H1 (cell line): ENCODE measurements around the gene ECEL1. TPM values are rescaled to one million over a fixed set of nuclear protein-coding genes. Genes with fewer than 3 reads are reported as not detected.

ENCODE experiments used
- CTCF ChIA-PET: fragments of 300-600 bp; sonication (Branson Sonifier 250); formaldehyde crosslinking; loops from one replicate; lab custom pipeline; 2021; ENCODE audit not compliant: partially characterized antibody; lab: Charles Lee
- POLR2A ChIA-PET: fragments of 300-600 bp; sonication (Branson Sonifier 250); formaldehyde crosslinking; loops from one replicate; lab custom pipeline; 2021; ENCODE audit warnings: inconsistent platforms; ENCODE audit not compliant: partially characterized antibody; lab: Charles Lee
- DNase-seq, 2 experiments: peaks; one replicate each; pipeline versions ENCODE4 v3.0.0 to v3.0.0-alpha.2; 2010 to 2022; ENCODE audit warnings: low spot score in 2 of 2, low read depth in 1 of 2, mixed read lengths in 1 of 2
- FAIRE-seq: peaks from 2 replicates; lab custom pipeline; 2011; peaks lifted over from hg19 to GRCh38; lab: Jason Lieb, UNC
- H2AFZ ChIP-seq: 2 replicates; pipeline ENCODE4 v1.8.1; 2012; ENCODE audit warnings: low read length, inconsistent platforms
- H2AK5ac ChIP-seq: 2 replicates; pipeline ENCODE4 v1.6.1; 2013; ENCODE audit warnings: low read depth, low read length
- H2BK120ac ChIP-seq: replicated peaks from 2 replicates; pipeline ENCODE3; 2013; ENCODE audit warnings: low read depth, low read length, inconsistent platforms
- H2BK12ac ChIP-seq: 2 replicates; pipeline ENCODE4 v1.6.1; 2013; ENCODE audit warnings: low read depth, low read length
- H2BK15ac ChIP-seq: 2 replicates; pipeline ENCODE4 v1.6.1; 2013; ENCODE audit warnings: low read length
- H2BK20ac ChIP-seq: 2 replicates; pipeline ENCODE4 v1.6.1; 2013; ENCODE audit warnings: low read length
- H2BK5ac ChIP-seq: 2 replicates; pipeline ENCODE4 v1.6.1; 2013; ENCODE audit warnings: low read depth, low read length
- H3K14ac ChIP-seq: 2 replicates; pipeline ENCODE4 v1.6.1; 2013; ENCODE audit warnings: inconsistent platforms; ENCODE audit not compliant: insufficient read length
- H3K18ac ChIP-seq: 2 replicates; pipeline ENCODE4 v1.6.1; 2013; ENCODE audit warnings: low read length; ENCODE audit errors: extremely low read depth
- H3K23ac ChIP-seq: 2 replicates; pipeline ENCODE4 v1.6.1; 2013; ENCODE audit warnings: inconsistent platforms; ENCODE audit not compliant: insufficient read length
- H3K23me2 ChIP-seq: 2 replicates; pipeline ENCODE4 v1.6.1; 2013; ENCODE audit warnings: low read depth, low read length
- H3K27ac ChIP-seq: 2 replicates; pipeline ENCODE4 v1.6.1; 2011; ENCODE audit warnings: low read depth, low read length, inconsistent platforms
- H3K27me3 ChIP-seq, 4 experiments: replicated peaks in 1 of 4; 1 replicate in 1 of 4; 2 replicates in 3 of 4; pipeline versions ENCODE4 v1.6.1 to v1.8.1; 2011 to 2013; ENCODE audit warnings: low read length in 3 of 4, mild to moderate bottlenecking in 3 of 4, inconsistent platforms in 2 of 4, mixed read lengths in 2 of 4, moderate library complexity in 1 of 4; ENCODE audit not compliant: control insufficient read depth in 3 of 4, insufficient read depth in 3 of 4; ENCODE audit errors: extremely low read depth in 1 of 4
- H3K36me3 ChIP-seq, 4 experiments: 2 replicates each; pipeline versions ENCODE4 v1.6.1 to v1.8.1; 2011 to 2013; ENCODE audit warnings: mild to moderate bottlenecking in 4 of 4, low read length in 3 of 4, moderate library complexity in 2 of 4, control low read depth in 1 of 4, inconsistent platforms in 1 of 4; ENCODE audit not compliant: insufficient read depth in 4 of 4, control insufficient read depth in 2 of 4
- H3K4ac ChIP-seq: replicated peaks from 2 replicates; pipeline ENCODE3; 2013; ENCODE audit warnings: low read length, low read depth, mixed read lengths, inconsistent platforms; ENCODE audit not compliant: insufficient read length
- H3K4me1 ChIP-seq, 4 experiments: replicated peaks in 1 of 4; 1 replicate in 1 of 4; 2 replicates in 3 of 4; pipeline versions ENCODE4 v1.6.1 to v1.8.1; 2011 to 2013; ENCODE audit warnings: low read length in 3 of 4, inconsistent platforms in 2 of 4, mixed read lengths in 1 of 4; ENCODE audit not compliant: insufficient read depth in 4 of 4, control insufficient read depth in 3 of 4
- H3K4me2 ChIP-seq, 2 experiments: 2 replicates each; pipeline versions ENCODE4 v1.6.1 to v1.8.1; 2011 to 2013; ENCODE audit warnings: low read depth in 2 of 2, low read length in 2 of 2, control low read depth in 1 of 2, inconsistent platforms in 1 of 2, mild to moderate bottlenecking in 1 of 2; ENCODE audit not compliant: insufficient read depth in 1 of 2
- H3K4me3 ChIP-seq, 4 experiments: fragments of 200-600, 300-600 bp in 1 of 4; sonication (generic), shearing (Covaris generic), sonication (Bioruptor Twin) in 1 of 4; 2 replicates each; pipeline versions ENCODE4 v1.5.1 to v1.8.1; 2011 to 2016; ENCODE audit warnings: low read length in 4 of 4, low read depth in 3 of 4, control low read depth in 2 of 4, inconsistent platforms in 2 of 4, mild to moderate bottlenecking in 2 of 4, mixed read lengths in 1 of 4, moderate library complexity in 1 of 4; ENCODE audit not compliant: insufficient read depth in 2 of 4; ENCODE audit errors: extremely low read depth in 1 of 4
- H3K56ac ChIP-seq: replicated peaks from 2 replicates; pipeline ENCODE3; 2013; ENCODE audit warnings: low read depth, mild to moderate bottlenecking, mixed read lengths, low read length, inconsistent platforms; ENCODE audit not compliant: insufficient read length
- H3K79me1 ChIP-seq: 2 replicates; pipeline ENCODE4 v1.6.1; 2013; ENCODE audit warnings: low read depth, low read length, control low read depth
- H3K79me2 ChIP-seq, 2 experiments: 2 replicates each; pipeline versions ENCODE4 v1.6.1 to v1.8.1; 2012 to 2013; ENCODE audit warnings: low read length in 2 of 2, mild to moderate bottlenecking in 2 of 2, inconsistent platforms in 1 of 2; ENCODE audit not compliant: insufficient read depth in 2 of 2, control insufficient read depth in 1 of 2
- H3K9ac ChIP-seq, 4 experiments: replicated peaks in 1 of 4; 1 replicate in 1 of 4; 2 replicates in 3 of 4; pipeline versions ENCODE4 v1.6.1 to v1.8.1; 2011 to 2013; ENCODE audit warnings: low read depth in 3 of 4, low read length in 3 of 4, control low read depth in 2 of 4, mild to moderate bottlenecking in 2 of 4, moderate library complexity in 2 of 4, inconsistent platforms in 1 of 4; ENCODE audit errors: extremely low read depth in 1 of 4
- H3K9me3 ChIP-seq, 2 experiments: 2 replicates each; pipeline versions ENCODE4 v1.6.1 to v1.8.1; 2012 to 2013; ENCODE audit warnings: mild to moderate bottlenecking in 2 of 2, moderate library complexity in 2 of 2, control low read depth in 1 of 2, inconsistent platforms in 1 of 2, low read depth in 1 of 2, low read length in 1 of 2, mixed read lengths in 1 of 2; ENCODE audit not compliant: insufficient read depth in 2 of 2
- H4K20me1 ChIP-seq, 2 experiments: replicated peaks in 1 of 2; 2 replicates each; pipeline versions ENCODE3 to v1.8.1; 2011 to 2013; ENCODE audit warnings: inconsistent platforms in 2 of 2, low read length in 2 of 2, mild to moderate bottlenecking in 1 of 2; ENCODE audit not compliant: insufficient read depth in 2 of 2, control insufficient read depth in 1 of 2
- H4K5ac ChIP-seq: 2 replicates; pipeline ENCODE4 v1.6.1; 2013; ENCODE audit warnings: low read length, low read depth, mixed read lengths, inconsistent platforms; ENCODE audit not compliant: insufficient read length
- H4K8ac ChIP-seq: 2 replicates; pipeline ENCODE4 v1.8.0; 2013; ENCODE audit warnings: mild to moderate bottlenecking, moderate library complexity, low read length, inconsistent platforms; ENCODE audit not compliant: insufficient read depth; ENCODE audit errors: extremely low read depth
- H4K91ac ChIP-seq: replicated peaks from 2 replicates; pipeline ENCODE3; 2013; ENCODE audit warnings: low read length, mixed read lengths, inconsistent platforms; ENCODE audit not compliant: insufficient read length
- CEBPB ChIP-seq: IDR thresholded peaks from 2 replicates; pipeline ENCODE4 v1.6.1; 2012; ENCODE audit warnings: low read depth, low read length
- POLR2A ChIP-seq, 2 experiments: IDR thresholded peaks; 1 replicate in 1 of 2; 2 replicates in 1 of 2; pipeline ENCODE4 v1.6.1; 2011; ENCODE audit warnings: low read depth in 2 of 2, low read length in 2 of 2, mild to moderate bottlenecking in 2 of 2; ENCODE audit errors: control extremely low read depth in 1 of 2
- WGBS, 2 experiments: shearing (Covaris generic) in 1 of 2; methylation state at CpG; one replicate each; pipeline versions ENCODE4 v1.1.6 to v1.1.7; 2013 to 2015; ENCODE audit warnings: low lambda C conversion rate in 2 of 2, mixed read lengths in 2 of 2, inconsistent platforms in 1 of 2, low coverage in 1 of 2, missing lambda C conversion rate in 1 of 2; ENCODE audit not compliant: insufficient replicate concordance in 2 of 2, insufficient coverage in 1 of 2, insufficient read length in 1 of 2; ENCODE audit errors: extremely low coverage in 1 of 2, missing lambda C conversion rate in 1 of 2; 5-methylcytosine and 5-hydroxymethylcytosine counted together
- polyA plus RNA-seq, 7 experiments: library from polyadenylated mRNA; depleted of rRNA in 3 of 7; stranded (reverse) in 5 of 7; unstranded in 2 of 7; fragments of >200 nt in 5 of 7; fragments of 200-250 nt in 2 of 7; gene quantifications; 1 replicate in 5 of 7; 2 replicates in 1 of 7; 4 replicates in 1 of 7; pipeline versions ENCODE4 v1.2.1 to v1.2.3, GENCODE V29; 2011 to 2013; ENCODE audit warnings: missing spikeins in 2 of 7, mixed read lengths in 2 of 7
- total RNA-seq: library from RNA; stranded (reverse); fragmentation: NEBNext Ultra II Directional; extraction: Animal tissue kit (Norgen Biotek cat#: 25700); gene quantifications from 2 replicates; pipeline ENCODE4 v1.2.1, GENCODE V29; 2021
- TF ChIP-seq, protein P1 (sequence below): IDR thresholded peaks from 2 replicates; pipeline ENCODE4 v1.6.1; 2012; ENCODE audit warnings: low read length, inconsistent platforms

The ECEL1 gene
- total and polyA plus RNA-seq, 2 of the 8 experiments (the other 6 are each of a cell fraction or from before 2014, with no cell fraction given) = 7.7 to 20.2 TPM

DNA sequence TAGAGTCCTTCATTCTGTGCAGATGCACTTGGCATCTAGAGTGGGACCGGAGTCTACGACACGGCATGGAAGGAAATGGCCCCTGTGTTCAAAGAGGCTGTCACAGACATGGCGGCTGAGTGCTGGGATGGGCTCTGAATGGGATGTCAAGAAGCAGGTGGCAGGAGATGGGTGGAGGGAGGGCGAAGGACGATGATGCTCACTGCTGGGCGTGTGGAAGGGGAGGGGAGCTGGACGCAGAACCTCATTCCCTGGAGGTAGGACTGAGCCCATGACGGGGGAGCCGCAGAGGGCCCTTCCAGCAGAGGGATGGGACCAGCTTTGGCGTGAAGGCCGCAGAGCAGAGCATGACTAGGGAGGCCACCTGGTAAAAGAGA lies 50.5 kb downstream of the ECEL1 start:
- POLR2A ChIA-PET = interaction anchor here (0.9 to 1.6 kb wide), 7 partner anchors 12 to 26 kb away, joined by 3 to 5 read pairs (median 4); no protein-coding TSS in a partner anchor
- Histone ChIP-seq H3K27ac (no peak overlapping the region), H3K23ac (no peak overlapping the region), H3K79me2 (no peaks in the 10 kb centered on the region), H2BK12ac (0 out of 2 replicates have a peak overlapping the region, but pooled peaks have one; percentile 71), H3K4me2 (no peak overlapping the region), H2AFZ (no peak overlapping the region), H3K18ac (no peak overlapping the region; the same call in 1 of the 2 replicates), H3K4me1 (peaks cover 0 to 13% (median 9%) of the 10 kb centered on the region in 4 experiments; a peak in 6 of 7 replicates), H2BK5ac (no peak overlapping the region), H3K79me1 (no peaks in the 10 kb centered on the region), H2AK5ac (no peak overlapping the region), H3K4ac (no peak overlapping the region), H3K9ac (no peak overlapping the region), H3K4me3 (no peak overlapping the region), H3K27me3 (peaks cover 0 to 2% (median 0%) of the 10 kb centered on the region in 4 experiments; a peak in 2 of 7 replicates), H3K23me2 (no peaks in the 10 kb centered on the region), H3K36me3 (no peaks in the 10 kb centered on the region), H3K14ac (no peak overlapping the region), H3K56ac (no peak overlapping the region), H2BK15ac (no peak overlapping the region), H4K20me1 (no peaks in the 10 kb centered on the region), H2BK20ac (no peak overlapping the region), H4K8ac (no peak overlapping the region; the same call in 1 of the 2 replicates), H4K5ac (no peak overlapping the region), H4K91ac (no peak overlapping the region), H2BK120ac (no peak overlapping the region), H3K9me3 (no peaks in the 10 kb centered on the region)
- CTCF ChIA-PET = interaction anchor here (0.6 to 6.8 kb wide), 40 partner anchors 10 to 536 kb away, joined by 3 to 82 read pairs (median 4); partner anchors contain the start of genes ALPG and PRSS56
- 84% methylated on average over 12 of the region's 12 CpGs; no CpG with 5 or more reads in 1 of the 2 experiments for WGBS, 2 experiments
- TF ChIP-seq POLR2A (IDR thresholded peaks at IDR 0.05; ENCODE audit: control extremely low read depth in 1 of 2, low read depth in 2 of 2, low read length in 2 of 2) (no peak), CEBPB (no peak)
- TF ChIP-seq, protein P1, sequence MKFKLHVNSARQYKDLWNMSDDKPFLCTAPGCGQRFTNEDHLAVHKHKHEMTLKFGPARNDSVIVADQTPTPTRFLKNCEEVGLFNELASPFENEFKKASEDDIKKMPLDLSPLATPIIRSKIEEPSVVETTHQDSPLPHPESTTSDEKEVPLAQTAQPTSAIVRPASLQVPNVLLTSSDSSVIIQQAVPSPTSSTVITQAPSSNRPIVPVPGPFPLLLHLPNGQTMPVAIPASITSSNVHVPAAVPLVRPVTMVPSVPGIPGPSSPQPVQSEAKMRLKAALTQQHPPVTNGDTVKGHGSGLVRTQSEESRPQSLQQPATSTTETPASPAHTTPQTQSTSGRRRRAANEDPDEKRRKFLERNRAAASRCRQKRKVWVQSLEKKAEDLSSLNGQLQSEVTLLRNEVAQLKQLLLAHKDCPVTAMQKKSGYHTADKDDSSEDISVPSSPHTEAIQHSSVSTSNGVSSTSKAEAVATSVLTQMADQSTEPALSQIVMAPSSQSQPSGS = no peak
- FAIRE-seq (no peak), DNase-seq (no peak)
